Adrenal gland (tissue), 5 donors: ENCODE results near the gene PLGRKT.

Experiments
- CTCF ChIP-seq, 6 experiments: fragments of 450-650 bp in 4 of 6; fragments of 200-600 bp in 2 of 6; sonication (generic) in 1 of 6; IDR thresholded peaks; 1 replicate in 5 of 6; 2 replicates in 1 of 6; pipeline versions ENCODE4 v1.5.1 to v1.8.0; 2016 to 2021; ENCODE audit warnings: antibody characterized with exemption in 6 of 6, mild to moderate bottlenecking in 2 of 6, moderate library complexity in 1 of 6
- POLR2A ChIP-seq, 2 donors: fragments of 450-650 bp; IDR thresholded peaks; one replicate each; pipeline ENCODE4 v1.6.1; 2017; ENCODE audit warnings: antibody characterized with exemption in 2 of 2, mild to moderate bottlenecking in 2 of 2, moderate library complexity in 1 of 2
- donor health status: DM: no; HTN: no; CAD: no.

- TF ChIP-seq CTCF (IDR thresholded peaks at IDR 0.05) (no peak), POLR2A (IDR thresholded peaks at IDR 0.05) (no peak)
Measured at GRCh38 chr9:5326187-5326586, 111.5 kb downstream of the PLGRKT start.
